Transverse colon (tissue), 4 donors: ENCODE data around the gene EPHA8. TPM values are rescaled to one million over a fixed set of nuclear protein-coding genes. Genes with fewer than 3 reads are reported as not detected.

ENCODE experiments used
- DNase-seq: peaks from one replicate; pipeline ENCODE4 v3.0.0-alpha.2; 2019
- H3K27ac ChIP-seq, 4 donors: fragments of 200-600 bp; sonication (generic); 2 replicates each; pipeline ENCODE4 v1.5.1; 2016 to 2018; ENCODE audit warnings: inconsistent platforms in 4 of 4
- H3K27me3 ChIP-seq: fragments of 200-600 bp; sonication (generic); 2 replicates; pipeline ENCODE4 v1.5.1; 2017; ENCODE audit warnings: inconsistent platforms
- H3K36me3 ChIP-seq, 4 donors: fragments of 200-600 bp; sonication (generic); 2 replicates each; pipeline ENCODE4 v1.5.1; 2017 to 2019; ENCODE audit warnings: inconsistent platforms in 4 of 4
- H3K4me1 ChIP-seq, 4 donors: fragments of 200-600 bp; sonication (generic); 2 replicates each; pipeline ENCODE4 v1.5.1; 2017 to 2020; ENCODE audit warnings: inconsistent platforms in 4 of 4
- H3K4me3 ChIP-seq, 4 donors: fragments of 200-600 bp; sonication (generic); 1 replicate in 1 of 4; 2 replicates in 3 of 4; pipeline versions ENCODE4 v1.5.1 to v1.6.1; 2017 to 2019; ENCODE audit warnings: inconsistent platforms in 4 of 4
- H3K9me3 ChIP-seq, 2 donors: fragments of 200-600 bp; sonication (generic); 2 replicates each; pipeline ENCODE4 v1.5.1; 2017 to 2019; ENCODE audit warnings: inconsistent platforms in 2 of 2
- CTCF ChIP-seq, 5 experiments: fragments of 200-600 bp in 3 of 5; fragments of 450-650 bp in 2 of 5; sonication (generic) in 3 of 5; IDR thresholded peaks; 1 replicate in 2 of 5; 2 replicates in 3 of 5; pipeline ENCODE4 v1.5.1; 2016 to 2017; ENCODE audit warnings: antibody characterized with exemption in 5 of 5, inconsistent platforms in 3 of 5, mild to moderate bottlenecking in 2 of 5, moderate library complexity in 1 of 5
- EP300 ChIP-seq: sonication (generic); formaldehyde crosslinking; IDR thresholded peaks from one replicate; pipeline ENCODE4 v1.6.1; 2017; ENCODE audit warnings: antibody characterized with exemption, low read depth
- POLR2A ChIP-seq: fragments of 450-650 bp; IDR thresholded peaks from one replicate; pipeline ENCODE4 v1.6.1; 2016; ENCODE audit warnings: antibody characterized with exemption, mild to moderate bottlenecking, moderate library complexity
- POLR2AphosphoS5 ChIP-seq, 3 donors: sonication (generic); formaldehyde crosslinking; IDR thresholded peaks; one replicate each; pipeline ENCODE4 v1.6.1; 2016; ENCODE audit warnings: antibody characterized with exemption in 3 of 3
- WGBS, 2 donors: methylation state at CpG; one replicate each; pipeline ENCODE4 v1.1.5; 2018; ENCODE audit warnings: low coverage in 1 of 2; 5-methylcytosine and 5-hydroxymethylcytosine counted together
- in situ Hi-C, 4 donors: fragments of 200-750 bp; cut with MboI; loops; one replicate each; pipeline versions ENCODE4 v1.15.0 to v1.15.1; 2017; ENCODE audit warnings: low sequenced_read_pairs in 3 of 4, low pct_ligation_motif_present in 1 of 4, low pct_unique_long_range_greater_than_20kb in 1 of 4
- intact Hi-C: fragments of 100-400 bp; cut with DNase I; formaldehyde crosslinking; loops from one replicate; pipeline ENCODE4 v1.15.1; 2023; ENCODE audit warnings: low total_unique reads
- total RNA-seq, 4 donors: library from RNA; depleted of rRNA; stranded (reverse); fragments of >200 nt; gene quantifications; one replicate each; pipeline ENCODE4 v1.1.0, GENCODE V29; 2016

The EPHA8 gene
- total RNA-seq, 4 donors from 2014 or later = not detected

GRCh38 chr1:22524481-22524880 lies 38.8 kb upstream of the EPHA8 start:
- no peaks in the 10 kb centered on the region for H3K9me3 ChIP-seq
- WGBS, 2 donors = 79% methylated on average over 5 of the region's 5 CpGs; no CpG with 5 or more reads in 1 of the 2 donors
- H3K27ac ChIP-seq = no peak overlapping the region
- in situ Hi-C loops = no loop called here
- H3K27me3 ChIP-seq = no peaks in the 10 kb centered on the region
- no peaks in the 10 kb centered on the region for H3K4me1 ChIP-seq
- no peak overlapping the region for H3K4me3 ChIP-seq
- intact Hi-C loops = no loop called here
- H3K36me3 ChIP-seq = peaks cover 0 to 47% (median 17%) of the 10 kb centered on the region in 4 donors
- no peak for DNase-seq
- TF ChIP-seq CTCF (IDR thresholded peaks at IDR 0.05) (no peak), POLR2A (no peak), EP300 (no peak), POLR2AphosphoS5 (IDR thresholded peaks at IDR 0.05) (no peak)

GRCh38 chr1:22525211-22525610 lies 38.1 kb upstream of the EPHA8 start:
- no peak for DNase-seq
- 88 to 93% methylated on average over 2 to 3 of the region's 3 CpGs for WGBS, 2 donors
- Histone ChIP-seq H3K27ac (no peak overlapping the region), H3K9me3 (no peaks in the 10 kb centered on the region), H3K27me3 (no peaks in the 10 kb centered on the region), H3K4me1 (peaks cover 0 to 6% (median 2%) of the 10 kb centered on the region in 4 donors), H3K36me3 (peaks cover 0 to 41% (median 14%) of the 10 kb centered on the region in 4 donors), H3K4me3 (no peak overlapping the region)
- in situ Hi-C loops = no loop called here
- intact Hi-C loops = no loop called here
- TF ChIP-seq POLR2A (no peak), EP300 (no peak), CTCF (IDR thresholded peaks at IDR 0.05) (no peak), POLR2AphosphoS5 (IDR thresholded peaks at IDR 0.05) (no peak)

- Histone ChIP-seq H3K27me3 (no peaks in the 10 kb centered on the region), H3K9me3 (no peaks in the 10 kb centered on the region), H3K36me3 (peaks cover 0 to 36% (median 12%) of the 10 kb centered on the region in 4 donors), H3K27ac (no peak overlapping the region), H3K4me3 (no peak overlapping the region), H3K4me1 (peaks cover 0 to 10% (median 4%) of the 10 kb centered on the region in 4 donors)
- in situ Hi-C loops = no loop called here
- no peak for TF ChIP-seq POLR2AphosphoS5 (IDR thresholded peaks at IDR 0.05)
- TF ChIP-seq EP300 = no peak
- TF ChIP-seq POLR2A = no peak
- TF ChIP-seq CTCF (IDR thresholded peaks at IDR 0.05) = no peak
- WGBS, 2 donors = 94% methylated on average over 11 of the region's 11 CpGs; no CpG with 5 or more reads in 1 of the 2 donors
- DNase-seq = no peak
- intact Hi-C loops = no loop called here
Measured at GRCh38 chr1:22525646-22526045, 37.6 kb upstream of the EPHA8 start.

- in situ Hi-C loops (no loop called here), intact Hi-C loops (no loop called here)
- peaks cover 0 to 36% (median 12%) of the 10 kb centered on the region in 4 donors for H3K36me3 ChIP-seq
- TF ChIP-seq EP300 (no peak), CTCF (IDR thresholded peaks at IDR 0.05) (no peak), POLR2AphosphoS5 (IDR thresholded peaks at IDR 0.05) (no peak), POLR2A (no peak)
- H3K4me1 ChIP-seq = peaks cover 0 to 15% (median 5%) of the 10 kb centered on the region in 4 donors
- H3K27me3 ChIP-seq = no peaks in the 10 kb centered on the region
- no peak overlapping the region for H3K4me3 ChIP-seq
- H3K9me3 ChIP-seq = no peaks in the 10 kb centered on the region
- no peak overlapping the region for H3K27ac ChIP-seq
- no peak for DNase-seq
- WGBS, 2 donors = 82% methylated on average over 11 of the region's 11 CpGs; no CpG with 5 or more reads in 1 of the 2 donors
Measured at GRCh38 chr1:22526098-22526497, 37.2 kb upstream of the EPHA8 start.
